Medulla oblongata (tissue), 1 donor: ENCODE results near the gene APOC4.
"Not testable (repeated sequence)": the region's sequence is repeated elsewhere in the genome, so short reads cannot be mapped to it uniquely, and the experiment has no call there.

ENCODE experiments used
- DNase-seq: peaks from one replicate; pipeline ENCODE4 v3.0.0-alpha.2; 2015; ENCODE audit errors: extremely low spot score

The APOC4 gene

GRCh38 chr19:44914433-44915206, 27.4 kb upstream of the APOC4 start, which contains the start of gene APOC1:
TSS of gene APOC1 (plus strand) at chr19:44914608. CDS start at chr19:44914892, 284 bp downstream.
- DNase-seq: peak; percentile 92

GRCh38 chr19:44924243-44924725, 17.8 kb upstream of the APOC4 start:
- DNase-seq: no peak

GRCh38 chr19:44925114-44925891, 16.7 kb upstream of the APOC4 start:
- peak; percentile 93 for DNase-seq

- not testable (repeated sequence) for DNase-seq
Measured at GRCh38 chr19:44926245-44927077, 15.6 kb upstream of the APOC4 start.

- DNase-seq: no peak
Measured at GRCh38 chr19:44927746-44928145, 14.3 kb upstream of the APOC4 start.

- DNase-seq: no peak
Measured at GRCh38 chr19:44930088-44930487, 11.9 kb upstream of the APOC4 start.

GRCh38 chr19:44931541-44931940, 10.5 kb upstream of the APOC4 start:
- DNase-seq: no peak

- DNase-seq: no peak
Measured at GRCh38 chr19:44939668-44940067, 2.4 kb upstream of the APOC4 start.

GRCh38 chr19:44943801-44944249, 1.8 kb downstream of the APOC4 start:
- DNase-seq: peak; percentile 87

GRCh38 chr19:44947041-44947581, 5.1 kb downstream of the APOC4 start:
- DNase-seq: peak; percentile 51

- DNase-seq: no peak
Measured at GRCh38 chr19:44948237-44948636, 6.2 kb downstream of the APOC4 start.

- DNase-seq: no peak
Measured at GRCh38 chr19:44948763-44949374, 6.8 kb downstream of the APOC4 start.

GRCh38 chr19:44949550-44949949, 7.5 kb downstream of the APOC4 start:
- no peak for DNase-seq

- DNase-seq: peak; percentile 93
Measured at GRCh38 chr19:44951179-44952159, 9.4 kb downstream of the APOC4 start.

- DNase-seq: no peak
Measured at GRCh38 chr19:44954278-44954648, 12.2 kb downstream of the APOC4 start.

- DNase-seq: peak; percentile 97
Measured at GRCh38 chr19:44954649-44955504, 12.8 kb downstream of the APOC4 start, which contains the start of gene CLPTM1. TSS of gene CLPTM1 (plus strand) at chr19:44955380. CDS start at chr19:44955396, 16 bp downstream.

- DNase-seq: no peak
Measured at GRCh38 chr19:44955505-44956439, 13.7 kb downstream of the APOC4 start.

- DNase-seq: no peak
Measured at GRCh38 chr19:44957526-44957925, 15.5 kb downstream of the APOC4 start.
